IPS-11a (cell line): ENCODE results near the gene MKNK2.
"Not testable (repeated sequence)": the region's sequence is repeated elsewhere in the genome, so short reads cannot be mapped to it uniquely, and the experiment has no call there.

Experiments
- H3K4me3 ChIP-seq: one replicate; pipeline ENCODE4 v1.5.1; 2013; ENCODE audit warnings: low read depth, low read length, control low read depth

Gene MKNK2

GRCh38 chr19:2050991-2051772 lies at the start of gene MKNK2:
Gene MKNK2 (minus strand): TSS chr19:2051244. CDS start chr19:2050851, 393 bp downstream.
- H3K4me3 ChIP-seq = peak within 1 kb of the TSS; percentile 76

- no peak overlapping the region for H3K4me3 ChIP-seq
Observed at GRCh38 chr19:2100719-2101061, 49.6 kb upstream of the MKNK2 start.

GRCh38 chr19:2099937-2100718 lies 49.1 kb upstream of the MKNK2 start:
- H3K4me3 ChIP-seq = no peak overlapping the region

GRCh38 chr19:2099054-2099501 lies 48.0 kb upstream of the MKNK2 start:
- H3K4me3 ChIP-seq = no peak overlapping the region

- no peak overlapping the region for H3K4me3 ChIP-seq
Observed at GRCh38 chr19:2097886-2098327, 46.9 kb upstream of the MKNK2 start.

GRCh38 chr19:2097203-2097885 lies 46.3 kb upstream of the MKNK2 start:
- peak overlapping the region; percentile 20 for H3K4me3 ChIP-seq

GRCh38 chr19:2096480-2097202 lies 45.6 kb upstream of the MKNK2 start, which contains the start of gene IZUMO4:
Gene IZUMO4 (plus strand): TSS chr19:2096915. CDS start chr19:2096946, 31 bp downstream.
- H3K4me3 ChIP-seq = peak within 1 kb of the TSS; percentile 50

- H3K4me3 ChIP-seq = peak within 1 kb of the TSS; percentile 50
Observed at GRCh38 chr19:2096034-2096479, 45.0 kb upstream of the MKNK2 start, which contains the start of gene MOB3A. Gene MOB3A (minus strand): TSS chr19:2096326. CDS start chr19:2078560, 17,766 bp downstream.

- not testable (repeated sequence) for H3K4me3 ChIP-seq
Observed at GRCh38 chr19:2091926-2092525, 41.0 kb upstream of the MKNK2 start.

- H3K4me3 ChIP-seq = no peak overlapping the region
Observed at GRCh38 chr19:2089727-2090053, 38.6 kb upstream of the MKNK2 start.

GRCh38 chr19:2089001-2089711 lies 38.1 kb upstream of the MKNK2 start:
- H3K4me3 ChIP-seq = no peak overlapping the region

- no peak overlapping the region for H3K4me3 ChIP-seq
Observed at GRCh38 chr19:2087621-2088100, 36.6 kb upstream of the MKNK2 start.

- not testable (repeated sequence) for H3K4me3 ChIP-seq
Observed at GRCh38 chr19:2086695-2087620, 35.9 kb upstream of the MKNK2 start.

GRCh38 chr19:2084993-2085720 lies 34.1 kb upstream of the MKNK2 start:
- H3K4me3 ChIP-seq = no peak overlapping the region

GRCh38 chr19:2083174-2083854 lies 32.3 kb upstream of the MKNK2 start:
- H3K4me3 ChIP-seq = no peak overlapping the region

- no peak overlapping the region for H3K4me3 ChIP-seq
Observed at GRCh38 chr19:2081873-2082810, 31.1 kb upstream of the MKNK2 start.
